Endothelial cell of umbilical vein (primary cell): Measurements from ENCODE around the gene CNTN1. TPM values are rescaled to one million over a fixed set of nuclear protein-coding genes. Genes with fewer than 3 reads are reported as not detected.

ENCODE experiments used
- BruUV-seq: library from RNA; stranded (reverse); fragments of 400-500 nt; replicated peaks from 2 replicates; lab custom pipeline; 2021; lab: Mats Ljungman, UMichigan
- CTCF ChIA-PET: fragments of 300-600, 350-600 bp; sonication (Branson Sonifier 250); formaldehyde crosslinking; loops from one replicate; lab custom pipeline; 2021; ENCODE audit warnings: antibody characterized with exemption, inconsistent platforms; lab: Charles Lee
- POLR2A ChIA-PET: fragments of 300-600, 350-600 bp; sonication (Branson Sonifier 250); formaldehyde crosslinking; loops from one replicate; lab custom pipeline; 2021; ENCODE audit warnings: antibody characterized with exemption, inconsistent platforms; lab: Charles Lee
- DNase-seq: peaks from one replicate; pipeline ENCODE4 v3.0.0-alpha.2; 2011; ENCODE audit warnings: low read depth, low spot score
- FAIRE-seq: peaks from 2 replicates; lab custom pipeline; 2011; peaks lifted over from hg19 to GRCh38; lab: Jason Lieb, UNC
- H2AFZ ChIP-seq: 2 replicates; pipeline ENCODE4 v1.6.0; 2012; ENCODE audit warnings: low read depth, low read length, control low read depth, inconsistent platforms
- H3K27ac ChIP-seq: 2 replicates; pipeline ENCODE4 v1.5.1; 2011; ENCODE audit warnings: low read depth, mild to moderate bottlenecking, control low read depth, low read length, moderate library complexity; ENCODE audit not compliant: insufficient read depth
- H3K27me3 ChIP-seq, 2 experiments: 2 replicates each; pipeline versions ENCODE4 v1.6.0 to v1.6.1; 2011; ENCODE audit warnings: low read length in 2 of 2, mixed read lengths in 1 of 2; ENCODE audit not compliant: control insufficient read depth in 2 of 2, insufficient read depth in 2 of 2
- H3K36me3 ChIP-seq, 2 experiments: 2 replicates in 1 of 2; 3 replicates in 1 of 2; pipeline ENCODE4 v1.5.1; 2011; ENCODE audit warnings: low read length in 2 of 2, mild to moderate bottlenecking in 1 of 2, moderate library complexity in 1 of 2; ENCODE audit not compliant: control insufficient read depth in 2 of 2, insufficient read depth in 2 of 2; ENCODE audit errors: extremely low read depth in 1 of 2
- H3K4me1 ChIP-seq: 3 replicates; pipeline ENCODE4 v1.5.1; 2011; ENCODE audit warnings: mild to moderate bottlenecking, low read length; ENCODE audit not compliant: control insufficient read depth, insufficient read depth; ENCODE audit errors: extremely low read depth
- H3K4me2 ChIP-seq: 2 replicates; pipeline ENCODE4 v1.6.1; 2011; ENCODE audit warnings: low read length, control low read depth, mixed read lengths; ENCODE audit not compliant: insufficient read depth
- H3K4me3 ChIP-seq, 3 experiments: fragments of 200-600 bp in 1 of 3; sonication (generic), shearing (Covaris generic) in 1 of 3; replicated peaks in 1 of 3; 2 replicates each; pipeline ENCODE4 v1.5.1; 2011 to 2016; ENCODE audit warnings: control low read depth in 3 of 3, low read length in 3 of 3, mild to moderate bottlenecking in 2 of 3, inconsistent platforms in 1 of 3, low read depth in 1 of 3, moderate library complexity in 1 of 3; ENCODE audit not compliant: insufficient read depth in 1 of 3
- H3K79me2 ChIP-seq: 2 replicates; pipeline ENCODE4 v1.6.0; 2012; ENCODE audit warnings: low read length, inconsistent platforms; ENCODE audit not compliant: control insufficient read depth, insufficient read depth
- H3K9ac ChIP-seq: replicated peaks from 2 replicates; pipeline ENCODE3; 2011; ENCODE audit warnings: low read length, control low read depth; ENCODE audit not compliant: insufficient read depth; ENCODE audit errors: extremely low read depth
- H3K9me1 ChIP-seq: replicated peaks from 3 replicates; pipeline ENCODE4 v1.6.0; 2011; ENCODE audit warnings: mild to moderate bottlenecking, low read length; ENCODE audit not compliant: control insufficient read depth, insufficient read depth; ENCODE audit errors: extremely low read depth
- H3K9me3 ChIP-seq: replicated peaks from 2 replicates; pipeline ENCODE4 v1.5.1; 2012; ENCODE audit warnings: low read length, inconsistent platforms; ENCODE audit not compliant: control insufficient read depth, insufficient read depth
- H4K20me1 ChIP-seq: replicated peaks from 2 replicates; pipeline ENCODE3; 2011; ENCODE audit warnings: mild to moderate bottlenecking, low read length; ENCODE audit not compliant: control insufficient read depth, insufficient read depth; ENCODE audit errors: extremely low read depth
- CTCF ChIP-seq, 2 donors: IDR thresholded peaks; 1 replicate in 1 of 2; 2 replicates in 1 of 2; pipeline ENCODE4 v1.5.1; 2011; ENCODE audit warnings: low read length in 2 of 2, mild to moderate bottlenecking in 2 of 2, moderate library complexity in 2 of 2, control low read depth in 1 of 2, inconsistent platforms in 1 of 2, low read depth in 1 of 2; ENCODE audit not compliant: insufficient read depth in 1 of 2; ENCODE audit errors: extremely low read depth in 1 of 2
- EZH2 ChIP-seq: IDR thresholded peaks from 2 replicates; pipeline ENCODE4 v1.6.1; 2012; ENCODE audit warnings: borderline replicate concordance, low read depth, mild to moderate bottlenecking, moderate library complexity, low read length, inconsistent platforms; ENCODE audit not compliant: severe bottlenecking
- FOS ChIP-seq: IDR thresholded peaks from 2 replicates; pipeline ENCODE4 v1.6.1; 2011; ENCODE audit warnings: mild to moderate bottlenecking, low read length, moderate library complexity, borderline replicate concordance; ENCODE audit not compliant: insufficient read depth
- GATA2 ChIP-seq: IDR thresholded peaks from 2 replicates; pipeline ENCODE4 v1.7.0; 2011; ENCODE audit warnings: low read depth, mild to moderate bottlenecking, moderate library complexity, mixed read lengths, low read length; ENCODE audit not compliant: insufficient read length, insufficient read depth
- JUN ChIP-seq: IDR thresholded peaks from 2 replicates; pipeline ENCODE4 v1.6.1; 2011; ENCODE audit warnings: borderline replicate concordance, low read depth; ENCODE audit not compliant: insufficient read length, insufficient read depth
- MAX ChIP-seq: IDR thresholded peaks from 2 replicates; pipeline ENCODE4 v1.6.1; 2011; ENCODE audit not compliant: insufficient read depth, insufficient read length
- MYC ChIP-seq: IDR thresholded peaks from one replicate; pipeline ENCODE4 v1.6.1; 2011; ENCODE audit warnings: mild to moderate bottlenecking, low read depth, low read length
- POLR2A ChIP-seq: IDR thresholded peaks from 2 replicates; pipeline ENCODE4 v1.6.1; 2012; ENCODE audit warnings: low read depth, mild to moderate bottlenecking, control low read depth, low read length
- POLR2AphosphoS5 ChIP-seq: IDR thresholded peaks from 2 replicates; pipeline ENCODE4 v1.6.1; 2012; ENCODE audit warnings: low read depth, mild to moderate bottlenecking, control low read depth, low read length, moderate library complexity; ENCODE audit not compliant: insufficient read depth
- dilution Hi-C: fragments of 300-500 bp; cut with MboI; formaldehyde crosslinking; loops from one replicate; pipeline ENCODE4 v1.15.0; 2019; ENCODE audit warnings: low sequenced_read_pairs; ENCODE audit not compliant: extremely low pct_ligation_motif_present
- intact Hi-C: fragments of 100-400 bp; cut with micrococcal nuclease; formaldehyde crosslinking; loops from one replicate; pipeline ENCODE4 v1.10.0; 2022
- polyA plus RNA-seq, 4 experiments: library from polyadenylated mRNA; depleted of rRNA in 3 of 4; stranded (reverse) in 3 of 4; unstranded in 1 of 4; fragments of >200 nt; gene quantifications; 2 replicates each; pipeline versions ENCODE4 v1.2.1 to v1.2.3, GENCODE V29; 2011 to 2012; ENCODE audit warnings: missing spikeins in 1 of 4
- total RNA-seq: library from RNA; stranded (reverse); gene quantifications from 2 replicates; pipeline ENCODE4 v1.2.3, GENCODE V29; 2021

The CNTN1 gene
- total and polyA plus RNA-seq, 2 donors (not counting 3 experiments of a cell fraction or from before 2014, with no cell fraction given) = 0.07 TPM; not detected in 1

- no TSS peak for BruUV-seq
- Histone ChIP-seq H3K9me3 (no peaks in the 10 kb centered on the region), H4K20me1 (no peaks in the 10 kb centered on the region), H3K4me3 (no peak overlapping the region), H3K4me1 (no peaks in the 10 kb centered on the region), H3K79me2 (no peaks in the 10 kb centered on the region), H3K9ac (no peak overlapping the region), H2AFZ (no peak overlapping the region), H3K9me1 (no peaks in the 10 kb centered on the region), H3K27ac (no peak overlapping the region), H3K36me3 (no peaks in the 10 kb centered on the region), H3K27me3 (no peaks in the 10 kb centered on the region), H3K4me2 (no peak overlapping the region)
- intact Hi-C loops (no loop called here), dilution Hi-C loops (no loop called here)
- CTCF ChIA-PET = no interaction called here
- FAIRE-seq (no peak), DNase-seq (no peak)
- POLR2A ChIA-PET = no interaction called here
- TF ChIP-seq MYC = no peak
- TF ChIP-seq CTCF (IDR thresholded peaks at IDR 0.05; ENCODE audit: extremely low read depth in 1 of 2, insufficient read depth in 1 of 2, low read depth in 1 of 2, low read length in 2 of 2) = no peak
- TF ChIP-seq GATA2 = no peak
- no peak for TF ChIP-seq MAX
- TF ChIP-seq POLR2AphosphoS5 = no peak
- no peak for TF ChIP-seq EZH2
- TF ChIP-seq FOS = no peak
- TF ChIP-seq POLR2A = no peak
- no peak for TF ChIP-seq JUN
Observed at GRCh38 chr12:41064411-41064810, 372.2 kb downstream of the CNTN1 start.
